Articular chondrocyte of knee joint (primary cell): ENCODE data around the gene ZNF503. TPM values are rescaled to one million over a fixed set of nuclear protein-coding genes. Genes with fewer than 3 reads are reported as not detected.

Source experiments
- total RNA-seq: library from RNA; depleted of rRNA; stranded (reverse); fragments of >200 nt; gene quantifications from 2 replicates; pipeline ENCODE4 v1.2.3, GENCODE V29; 2012

ZNF503 gene, protein sequence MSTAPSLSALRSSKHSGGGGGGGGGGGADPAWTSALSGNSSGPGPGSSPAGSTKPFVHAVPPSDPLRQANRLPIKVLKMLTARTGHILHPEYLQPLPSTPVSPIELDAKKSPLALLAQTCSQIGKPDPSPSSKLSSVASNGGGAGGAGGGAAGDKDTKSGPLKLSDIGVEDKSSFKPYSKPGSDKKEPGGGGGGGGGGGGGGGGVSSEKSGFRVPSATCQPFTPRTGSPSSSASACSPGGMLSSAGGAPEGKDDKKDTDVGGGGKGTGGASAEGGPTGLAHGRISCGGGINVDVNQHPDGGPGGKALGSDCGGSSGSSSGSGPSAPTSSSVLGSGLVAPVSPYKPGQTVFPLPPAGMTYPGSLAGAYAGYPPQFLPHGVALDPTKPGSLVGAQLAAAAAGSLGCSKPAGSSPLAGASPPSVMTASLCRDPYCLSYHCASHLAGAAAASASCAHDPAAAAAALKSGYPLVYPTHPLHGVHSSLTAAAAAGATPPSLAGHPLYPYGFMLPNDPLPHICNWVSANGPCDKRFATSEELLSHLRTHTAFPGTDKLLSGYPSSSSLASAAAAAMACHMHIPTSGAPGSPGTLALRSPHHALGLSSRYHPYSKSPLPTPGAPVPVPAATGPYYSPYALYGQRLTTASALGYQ
- total RNA-seq: 17.0 and 24.2 TPM in 2 replicates

DNA sequence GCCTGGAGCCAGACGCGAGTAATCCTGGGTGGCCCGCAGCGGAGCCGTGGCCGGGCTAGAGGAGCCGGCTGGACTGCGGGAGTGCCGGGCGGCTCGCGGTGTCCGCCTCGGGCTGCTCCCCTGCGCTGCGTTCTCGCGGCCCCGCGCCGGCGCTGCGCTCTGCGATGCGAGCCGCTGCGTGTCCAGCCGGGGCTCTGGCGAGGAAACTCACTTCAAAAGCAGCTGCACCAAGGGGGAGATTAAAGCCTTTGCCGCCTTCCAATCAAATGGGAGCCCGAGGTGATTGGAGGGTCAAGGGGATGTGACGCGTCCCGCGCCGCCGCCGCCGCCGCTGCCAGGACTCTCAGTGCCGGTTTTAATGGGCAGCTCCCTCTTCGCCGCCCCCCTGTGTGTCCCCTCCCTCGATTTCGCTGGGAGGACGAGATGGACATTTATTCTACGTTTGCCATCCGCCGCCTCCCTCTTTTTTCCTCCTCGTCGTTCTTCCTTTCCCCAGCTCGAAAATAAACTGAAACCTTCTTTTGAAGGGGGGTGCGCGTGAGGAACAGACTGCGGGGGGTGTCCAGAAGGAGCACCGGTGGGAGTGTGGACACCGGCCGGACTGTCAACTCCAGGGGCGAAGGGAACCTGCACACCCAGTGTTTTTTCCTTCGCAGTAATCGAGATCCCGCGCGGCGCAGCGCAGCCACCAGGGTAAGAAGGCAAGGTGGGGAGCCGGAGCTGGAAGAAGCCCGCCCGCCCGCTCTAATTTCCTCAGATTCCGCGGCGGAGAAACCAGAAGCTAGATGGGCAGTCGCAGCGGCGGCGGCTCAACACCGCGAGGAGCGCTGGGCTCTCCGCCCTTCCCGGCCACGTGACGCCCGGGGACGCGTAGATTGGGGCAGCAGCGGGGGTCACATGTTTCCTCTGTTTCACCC is at the start of gene ZNF503:
Gene ZNF503, minus strand, starts transcription at position 196 of the 917 bp plus-strand sequence. CDS start 345 bp downstream, outside the sequence.

DNA sequence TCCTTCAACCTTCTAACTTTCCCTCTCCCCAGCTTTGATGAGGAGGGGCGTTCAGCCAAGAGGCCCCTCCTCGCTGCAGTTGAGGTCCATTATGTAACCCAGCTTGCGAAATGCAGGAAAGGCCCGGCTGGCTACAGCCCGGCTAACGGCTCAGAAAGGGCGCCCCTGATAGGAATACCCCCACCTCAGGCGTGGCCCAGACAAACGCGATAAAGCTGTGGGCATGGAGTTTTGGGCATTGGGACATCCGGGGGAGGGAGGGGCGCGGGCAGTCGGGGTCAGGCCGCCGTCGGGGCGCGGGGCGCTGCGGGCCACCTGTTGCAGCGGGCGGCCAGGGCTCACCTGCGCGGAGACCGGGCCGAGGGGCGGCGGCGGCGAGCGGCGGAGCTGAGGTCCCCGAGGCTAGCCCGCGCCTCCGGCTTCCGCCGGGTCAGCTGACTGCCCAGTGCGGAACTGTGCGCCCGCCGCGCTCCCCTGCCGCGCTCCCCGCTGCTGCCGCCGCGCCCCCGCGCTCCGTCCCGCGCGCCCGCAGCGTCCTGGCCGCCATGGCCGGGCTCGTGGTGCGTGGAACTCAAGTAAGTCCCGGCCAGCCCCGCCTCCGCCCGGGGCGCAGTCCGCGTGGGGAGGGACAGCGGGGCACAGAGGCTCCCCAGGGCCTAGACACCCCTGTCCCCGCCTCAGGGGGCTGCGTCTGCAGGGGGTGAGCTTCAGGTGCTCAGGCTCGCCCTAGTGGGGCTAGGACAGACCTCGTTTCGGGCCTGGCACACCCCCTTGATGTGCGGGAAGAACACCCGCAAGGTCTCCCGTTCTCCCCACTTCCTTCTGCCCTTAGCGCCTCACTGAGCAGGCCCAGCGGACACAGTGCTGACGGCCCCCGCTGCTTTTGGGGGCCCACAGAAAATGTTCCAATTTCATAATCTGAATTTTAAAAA is 29.9 kb upstream of the ZNF503 start, which contains the start of gene LRMDA:
Gene LRMDA, plus strand, starts transcription at position 445 of the 932 bp plus-strand sequence.

Other genes starting within 250 kb of the ZNF503 start
- 132 and 141 TPM in 2 replicates for gene VDAC2, start 191.0 kb downstream of the ZNF503 start, total RNA-seq
- 3.1 and 3.5 TPM in 2 replicates for gene COMTD1, start 165.8 kb downstream of the ZNF503 start, total RNA-seq
- 9.5 and 19.7 TPM in 2 replicates for gene LRMDA, start 29.9 kb upstream of the ZNF503 start, total RNA-seq